Activated CD4-positive, alpha-beta T cell treated with anti-CD3 and anti-CD28 coated beads, Interleukin-2, amount 50 U/mL, for 48 hours (primary cell): Measurements from ENCODE around the gene CXorf58.
"Not testable (repeated sequence)": the region's sequence is repeated elsewhere in the genome, so short reads cannot be mapped to it uniquely, and the experiment has no call there.

Source experiments
- DNase-seq, 2 experiments: peaks; one replicate each; pipeline ENCODE4 v3.0.0-alpha.2; 2020

CXorf58 gene

GRCh38 chrX:23907498-23908218 is at the start of gene CXorf58, which contains the start of gene APOO:
Gene CXorf58, plus strand, starts transcription at chrX:23908006. Its CDS starts 2,297 bp downstream, at chrX:23910303.
Gene APOO, minus strand, starts transcription at chrX:23907938. Its CDS starts 236 bp downstream, at chrX:23907702.
- DNase-seq, result peak; percentile 87 to 90

GRCh38 chrX:23859238-23859637 is 48.6 kb upstream of the CXorf58 start:
- DNase-seq, result not testable (repeated sequence)

GRCh38 chrX:23861215-23861896 is 46.5 kb upstream of the CXorf58 start:
- peak in 1 of 2 experiments; percentile 5 for DNase-seq

- peak in 1 of 2 experiments; percentile 0 for DNase-seq
These were observed 45.9 kb upstream of the CXorf58 start for GRCh38 chrX:23861952-23862351.

- no peak for DNase-seq
These were observed 43.0 kb upstream of the CXorf58 start for GRCh38 chrX:23864742-23865326.

GRCh38 chrX:23870041-23870440 is 37.8 kb upstream of the CXorf58 start:
- no peak for DNase-seq

GRCh38 chrX:23871905-23872546 is 35.8 kb upstream of the CXorf58 start:
- DNase-seq, result no peak

GRCh38 chrX:23879380-23880090 is 28.3 kb upstream of the CXorf58 start:
- DNase-seq, result no peak

- peak; percentile 11 to 24 for DNase-seq
These were observed 24.0 kb upstream of the CXorf58 start for GRCh38 chrX:23883737-23884354.

- DNase-seq, result no peak
These were observed 23.3 kb upstream of the CXorf58 start for GRCh38 chrX:23884427-23885024.

GRCh38 chrX:23885803-23886202 is 22.0 kb upstream of the CXorf58 start:
- DNase-seq, result no peak

- no peak for DNase-seq
These were observed 20.4 kb upstream of the CXorf58 start for GRCh38 chrX:23887451-23887850.

- DNase-seq, result no peak
These were observed 19.9 kb upstream of the CXorf58 start for GRCh38 chrX:23887918-23888317.

GRCh38 chrX:23888887-23889501 is 18.8 kb upstream of the CXorf58 start:
- DNase-seq, result no peak

- no peak for DNase-seq
These were observed 16.9 kb upstream of the CXorf58 start for GRCh38 chrX:23890933-23891332.

GRCh38 chrX:23894993-23895392 is 12.8 kb upstream of the CXorf58 start:
- not testable (repeated sequence) for DNase-seq

GRCh38 chrX:23896539-23896938 is 11.3 kb upstream of the CXorf58 start:
- not testable (repeated sequence) for DNase-seq

GRCh38 chrX:23896981-23897380 is 10.8 kb upstream of the CXorf58 start:
- DNase-seq, result no peak

- DNase-seq, result no peak
These were observed 9.3 kb upstream of the CXorf58 start for GRCh38 chrX:23898412-23898959.

- no peak for DNase-seq
These were observed 7.5 kb upstream of the CXorf58 start for GRCh38 chrX:23900220-23900797.

GRCh38 chrX:23901060-23901459 is 6.7 kb upstream of the CXorf58 start:
- DNase-seq, result no peak
